ENCODE results near the gene IMMT. TPM values are rescaled to one million over a fixed set of nuclear protein-coding genes. Genes with fewer than 3 reads are reported as not detected.

The IMMT gene
- total RNA-seq, 1 experiment from 2014 or later, result 112 TPM

DNA sequence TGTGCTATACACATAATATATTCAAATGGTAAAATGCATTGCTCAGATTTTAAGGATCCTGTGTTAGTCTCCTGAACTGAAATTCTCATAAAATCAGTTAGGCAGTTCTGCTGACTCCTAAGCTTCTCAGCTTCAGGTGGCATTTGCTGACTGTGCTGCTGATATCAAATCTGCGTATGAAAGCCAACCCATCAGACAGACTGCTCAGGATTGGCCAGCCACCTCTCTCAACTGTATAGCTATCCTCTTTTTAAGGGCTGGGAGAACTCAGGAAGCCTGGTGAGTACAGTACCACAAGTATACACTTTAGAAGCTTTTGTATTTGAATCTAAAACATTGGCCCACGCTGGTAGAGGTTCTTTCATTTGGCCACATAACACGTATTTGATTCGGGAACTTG is 60.6 kb downstream of the IMMT start:
- WGBS (ENCODE audit: extremely low coverage, insufficient read length, low lambda C conversion rate), result no CpG with 5 or more reads among the region's 4 CpGs

More for the DNA sequence above, 60.6 kb downstream of the IMMT start:
- Histone ChIP-seq H2AFZ (ENCODE audit: low read length) (no peak overlapping the region), H3K9ac (ENCODE audit: extremely low read depth, insufficient read length, low read length) (no peak overlapping the region), H3T11ph (ENCODE audit: low read length) (no peak overlapping the region), H3K23me2 (ENCODE audit: insufficient read length, low read depth, low read length, poor library complexity, severe bottlenecking) (no peaks in the 10 kb centered on the region), H2AK5ac (ENCODE audit: insufficient read length, low read length) (no peak overlapping the region), H3K27me3 (ENCODE audit: insufficient read depth, low read length) (no peaks in the 10 kb centered on the region), H3K4ac (ENCODE audit: low read depth, low read length) (no peak overlapping the region), H3K27ac (ENCODE audit: insufficient read length, low read depth, low read length) (no peak overlapping the region), H3K79me1 (ENCODE audit: insufficient read depth, low read depth, low read length, poor library complexity, severe bottlenecking) (no peaks in the 10 kb centered on the region), H3K4me1 (ENCODE audit: insufficient read depth, low read length) (no peaks in the 10 kb centered on the region), H4K20me1 (ENCODE audit: control insufficient read depth, insufficient read depth, insufficient read length) (no peaks in the 10 kb centered on the region), H2BK12ac (ENCODE audit: insufficient read length, low read depth, low read length) (no peak overlapping the region), H4K8ac (replicated peaks; ENCODE audit: insufficient read length, low read depth, low read length) (no peak overlapping the region), H2BK15ac (ENCODE audit: low read depth, low read length) (no peak overlapping the region), H2BK120ac (ENCODE audit: low read depth, low read length, poor library complexity, severe bottlenecking) (no peak overlapping the region), H2BK20ac (ENCODE audit: low read depth, low read length, poor library complexity, severe bottlenecking) (no peak overlapping the region), H3K18ac (ENCODE audit: insufficient read length, low read depth, low read length) (no peak overlapping the region), H2BK5ac (ENCODE audit: insufficient read length, low read length) (no peak overlapping the region), H3K4me2 (ENCODE audit: insufficient read depth, insufficient read length, low read length) (no peak overlapping the region), H3K79me2 (ENCODE audit: insufficient read depth, low read length) (no peaks in the 10 kb centered on the region), H4K91ac (ENCODE audit: insufficient read length, low read depth, low read length) (no peak overlapping the region), H4K5ac (ENCODE audit: insufficient read length, low read depth, low read length) (no peak overlapping the region), H3K14ac (ENCODE audit: insufficient read depth, low read length) (no peak overlapping the region), H3K23ac (ENCODE audit: insufficient read length, low read depth, low read length) (no peak overlapping the region), H3K9me3 (ENCODE audit: control insufficient read depth, low read depth, low read length) (no peaks in the 10 kb centered on the region), H3K56ac (ENCODE audit: insufficient read length, low read depth, low read length) (no peak overlapping the region)
- Mint-ChIP-seq H3K4me1 (peaks cover 5 to 12% of the 10 kb centered on the region in 2 experiments; a peak in 3 of 4 replicates), H3K27me3 (ENCODE audit: low read depth) (no peaks in the 10 kb centered on the region), H3K36me3 (ENCODE audit: insufficient read depth in 1 of 3, low read depth in 3 of 3) (peaks cover 71 to 98% (median 96%) of the 10 kb centered on the region in 3 experiments), H3K4me3 (no peak overlapping the region), H3K27ac (no peak overlapping the region), H3K9me3 (no peaks in the 10 kb centered on the region)
- TF ChIP-seq, protein P1, sequence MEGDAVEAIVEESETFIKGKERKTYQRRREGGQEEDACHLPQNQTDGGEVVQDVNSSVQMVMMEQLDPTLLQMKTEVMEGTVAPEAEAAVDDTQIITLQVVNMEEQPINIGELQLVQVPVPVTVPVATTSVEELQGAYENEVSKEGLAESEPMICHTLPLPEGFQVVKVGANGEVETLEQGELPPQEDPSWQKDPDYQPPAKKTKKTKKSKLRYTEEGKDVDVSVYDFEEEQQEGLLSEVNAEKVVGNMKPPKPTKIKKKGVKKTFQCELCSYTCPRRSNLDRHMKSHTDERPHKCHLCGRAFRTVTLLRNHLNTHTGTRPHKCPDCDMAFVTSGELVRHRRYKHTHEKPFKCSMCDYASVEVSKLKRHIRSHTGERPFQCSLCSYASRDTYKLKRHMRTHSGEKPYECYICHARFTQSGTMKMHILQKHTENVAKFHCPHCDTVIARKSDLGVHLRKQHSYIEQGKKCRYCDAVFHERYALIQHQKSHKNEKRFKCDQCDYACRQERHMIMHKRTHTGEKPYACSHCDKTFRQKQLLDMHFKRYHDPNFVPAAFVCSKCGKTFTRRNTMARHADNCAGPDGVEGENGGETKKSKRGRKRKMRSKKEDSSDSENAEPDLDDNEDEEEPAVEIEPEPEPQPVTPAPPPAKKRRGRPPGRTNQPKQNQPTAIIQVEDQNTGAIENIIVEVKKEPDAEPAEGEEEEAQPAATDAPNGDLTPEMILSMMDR (conservative IDR thresholded peaks at IDR 0.05), result no peak
- peak; percentile 30 for DNase-seq

All from H9 (cell line).